ENCODE data around the gene IMP4. TPM values are rescaled to one million over a fixed set of nuclear protein-coding genes. Genes with fewer than 3 reads are reported as not detected.

The IMP4 gene
- total and polyA plus RNA-seq, 8 donors: 46.8 to 84.7 (median 65.0) TPM

- Histone ChIP-seq H3K27ac (no peak overlapping the region), H3K9me3 (no peaks in the 10 kb centered on the region), H3K36me3 (no peaks in the 10 kb centered on the region), H3K4me3 (no peak overlapping the region), H3K4me1 (peaks cover 0 to 5% (median 5%) of the 10 kb centered on the region in 3 donors), H3K27me3 (no peaks in the 10 kb centered on the region)
- ATAC-seq: peak in 2 of 4 donors; percentile 7 to 26
- intact Hi-C loops (cut with DNase I): no loop called here
- TF ChIP-seq, protein P1, sequence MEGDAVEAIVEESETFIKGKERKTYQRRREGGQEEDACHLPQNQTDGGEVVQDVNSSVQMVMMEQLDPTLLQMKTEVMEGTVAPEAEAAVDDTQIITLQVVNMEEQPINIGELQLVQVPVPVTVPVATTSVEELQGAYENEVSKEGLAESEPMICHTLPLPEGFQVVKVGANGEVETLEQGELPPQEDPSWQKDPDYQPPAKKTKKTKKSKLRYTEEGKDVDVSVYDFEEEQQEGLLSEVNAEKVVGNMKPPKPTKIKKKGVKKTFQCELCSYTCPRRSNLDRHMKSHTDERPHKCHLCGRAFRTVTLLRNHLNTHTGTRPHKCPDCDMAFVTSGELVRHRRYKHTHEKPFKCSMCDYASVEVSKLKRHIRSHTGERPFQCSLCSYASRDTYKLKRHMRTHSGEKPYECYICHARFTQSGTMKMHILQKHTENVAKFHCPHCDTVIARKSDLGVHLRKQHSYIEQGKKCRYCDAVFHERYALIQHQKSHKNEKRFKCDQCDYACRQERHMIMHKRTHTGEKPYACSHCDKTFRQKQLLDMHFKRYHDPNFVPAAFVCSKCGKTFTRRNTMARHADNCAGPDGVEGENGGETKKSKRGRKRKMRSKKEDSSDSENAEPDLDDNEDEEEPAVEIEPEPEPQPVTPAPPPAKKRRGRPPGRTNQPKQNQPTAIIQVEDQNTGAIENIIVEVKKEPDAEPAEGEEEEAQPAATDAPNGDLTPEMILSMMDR (IDR thresholded peaks at IDR 0.05): no peak
- 92 to 93% methylated on average over 3 of the region's 3 CpGs for WGBS, 2 donors
- DNase-seq: no peak
- FAIRE-seq: no peak
Measured at GRCh38 chr2:130385709-130386108, 43.0 kb downstream of the IMP4 start.

GRCh38 chr2:130387071-130387400, 44.3 kb downstream of the IMP4 start:
- no peak overlapping the region for H3K4me3 ChIP-seq
- no peaks in the 10 kb centered on the region for H3K9me3 ChIP-seq
- WGBS, 2 donors: 71 to 77% methylated on average over 4 of the region's 4 CpGs
- TF ChIP-seq, protein P1 (IDR thresholded peaks at IDR 0.05): no peak
- H3K4me1 ChIP-seq: peaks cover 1 to 6% (median 5%) of the 10 kb centered on the region in 3 donors
- FAIRE-seq (no peak), DNase-seq (no peak), ATAC-seq (no peak)
- H3K36me3 ChIP-seq: no peaks in the 10 kb centered on the region
- H3K27ac ChIP-seq: no peak overlapping the region
- intact Hi-C loops (cut with DNase I): no loop called here
- no peaks in the 10 kb centered on the region for H3K27me3 ChIP-seq

GRCh38 chr2:130387804-130388203, 45.1 kb downstream of the IMP4 start:
- H3K27ac ChIP-seq: no peak overlapping the region
- no peaks in the 10 kb centered on the region for H3K27me3 ChIP-seq
- no peak for DNase-seq
- no peak overlapping the region for H3K4me3 ChIP-seq
- no peaks in the 10 kb centered on the region for H3K36me3 ChIP-seq
- 83 to 85% methylated on average over 4 of the region's 4 CpGs for WGBS, 2 donors
- intact Hi-C loops (cut with DNase I): no loop called here
- ATAC-seq: no peak
- no peak for FAIRE-seq
- H3K4me1 ChIP-seq: peaks cover 4 to 6% (median 5%) of the 10 kb centered on the region in 3 donors
- TF ChIP-seq, protein P1 (IDR thresholded peaks at IDR 0.05): no peak
- H3K9me3 ChIP-seq: no peaks in the 10 kb centered on the region

DNA sequence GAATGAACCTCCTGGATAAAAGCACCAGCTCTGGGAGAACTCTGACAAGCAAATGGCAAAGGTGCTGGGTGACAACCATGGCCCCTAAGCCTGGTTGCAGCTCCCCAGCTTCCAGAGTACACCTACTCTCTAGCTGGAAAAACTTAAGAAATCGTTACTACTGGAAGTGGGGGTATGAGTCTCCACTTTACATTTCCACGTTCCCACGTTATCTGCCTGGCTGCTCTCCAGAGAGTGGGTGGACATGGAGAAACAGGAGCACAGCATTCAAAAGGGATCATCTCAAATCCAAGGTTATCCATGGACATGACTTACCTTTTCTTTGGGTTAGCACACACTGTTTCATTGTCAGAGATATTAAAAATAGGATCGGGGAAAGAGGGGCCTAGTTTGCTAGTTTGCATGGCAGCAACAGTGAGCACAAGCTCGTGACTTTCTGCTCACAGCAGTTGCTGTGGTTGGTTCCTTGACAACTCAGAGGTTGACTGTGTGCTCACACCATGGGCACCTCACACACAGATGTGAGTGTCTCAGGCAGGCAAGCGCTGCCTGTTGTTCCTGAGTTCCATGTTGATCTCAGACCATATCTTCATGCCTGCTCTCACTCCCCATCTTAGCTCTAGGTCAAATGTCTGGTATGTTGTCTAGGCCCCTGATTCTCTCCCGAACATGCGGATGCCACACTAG, 45.7 kb downstream of the IMP4 start:
- Histone ChIP-seq H3K36me3 (no peaks in the 10 kb centered on the region), H3K27ac (no peak overlapping the region), H3K9me3 (no peaks in the 10 kb centered on the region), H3K4me3 (no peak overlapping the region), H3K4me1 (peaks cover 4 to 6% (median 5%) of the 10 kb centered on the region in 3 donors), H3K27me3 (no peaks in the 10 kb centered on the region)
- TF ChIP-seq, protein P1 (IDR thresholded peaks at IDR 0.05): no peak
- DNase-seq (no peak), FAIRE-seq (no peak), ATAC-seq (no peak)
- 73 to 77% methylated on average over 8 of the region's 8 CpGs for WGBS, 2 donors
- intact Hi-C loops (cut with DNase I): no loop called here

GRCh38 chr2:130389358-130389757, 46.7 kb downstream of the IMP4 start:
- H3K9me3 ChIP-seq: no peaks in the 10 kb centered on the region
- H3K27ac ChIP-seq: no peak overlapping the region
- no peak for DNase-seq
- H3K27me3 ChIP-seq: no peaks in the 10 kb centered on the region
- no peak for ATAC-seq
- H3K36me3 ChIP-seq: no peaks in the 10 kb centered on the region
- TF ChIP-seq, protein P1 (IDR thresholded peaks at IDR 0.05): no peak
- FAIRE-seq: no peak
- H3K4me1 ChIP-seq: peaks cover 4 to 6% (median 5%) of the 10 kb centered on the region in 3 donors
- intact Hi-C loops (cut with DNase I): no loop called here
- WGBS, 2 donors: 89 to 91% methylated on average over 6 of the region's 6 CpGs
- no peak overlapping the region for H3K4me3 ChIP-seq

All from pancreas (tissue), 10 donors.